Esophagus muscularis mucosa (tissue), 4 donors: ENCODE results near the gene DTX1. TPM values are rescaled to one million over a fixed set of nuclear protein-coding genes. Genes with fewer than 3 reads are reported as not detected.

Source experiments
- DNase-seq: peaks from one replicate; pipeline ENCODE4 v3.0.0-alpha.2; 2017; ENCODE audit errors: extremely low spot score
- H3K27ac ChIP-seq, 4 donors: fragments of 200-600 bp; sonication (generic); replicated peaks in 1 of 4; 1 replicate in 3 of 4; 2 replicates in 1 of 4; pipeline ENCODE4 v1.5.1; 2016 to 2019; ENCODE audit warnings: mild to moderate bottlenecking in 1 of 4
- H3K27me3 ChIP-seq, 4 donors: fragments of 200-600 bp; sonication (generic); one replicate each; pipeline versions ENCODE4 v1.5.1 to v1.6.0; 2016 to 2019
- H3K36me3 ChIP-seq, 4 donors: fragments of 200-600 bp; sonication (generic); one replicate each; pipeline ENCODE4 v1.5.1; 2016 to 2019
- H3K4me1 ChIP-seq, 4 donors: fragments of 200-600 bp; sonication (generic); one replicate each; pipeline ENCODE4 v1.5.1; 2016 to 2019
- H3K4me3 ChIP-seq, 4 donors: fragments of 200-600 bp; sonication (generic); 1 replicate in 2 of 4; 2 replicates in 2 of 4; pipeline ENCODE4 v1.5.1; 2016 to 2019; ENCODE audit warnings: mild to moderate bottlenecking in 4 of 4, moderate library complexity in 1 of 4
- H3K9me3 ChIP-seq, 4 donors: fragments of 200-600 bp; sonication (generic); 1 replicate in 3 of 4; 2 replicates in 1 of 4; pipeline ENCODE4 v1.5.1; 2016 to 2019
- CTCF ChIP-seq, 3 experiments: fragments of 200-600 bp in 2 of 3; fragments of 450-650 bp in 1 of 3; sonication (generic) in 2 of 3; IDR thresholded peaks; one replicate each; pipeline ENCODE4 v1.5.1; 2017 to 2019; ENCODE audit warnings: antibody characterized with exemption in 3 of 3, mild to moderate bottlenecking in 2 of 3, moderate library complexity in 1 of 3
- EP300 ChIP-seq: sonication (generic); formaldehyde crosslinking; IDR thresholded peaks from one replicate; pipeline ENCODE4 v1.6.1; 2017; ENCODE audit warnings: antibody characterized with exemption
- POLR2A ChIP-seq: fragments of 450-650 bp; IDR thresholded peaks from one replicate; pipeline ENCODE4 v1.6.1; 2017; ENCODE audit warnings: antibody characterized with exemption, moderate library complexity, mild to moderate bottlenecking, low read depth
- POLR2AphosphoS5 ChIP-seq, 2 donors: sonication (generic); formaldehyde crosslinking; IDR thresholded peaks; one replicate each; pipeline ENCODE4 v1.6.1; 2017; ENCODE audit warnings: antibody characterized with exemption in 2 of 2
- WGBS: methylation state at CpG from one replicate; pipeline ENCODE4 v1.1.5; 2018; 5-methylcytosine and 5-hydroxymethylcytosine counted together
- intact Hi-C: fragments of 100-400 bp; cut with DNase I; formaldehyde crosslinking; loops from one replicate; pipeline ENCODE4 v1.15.1; 2023
- total RNA-seq, 4 donors: library from RNA; depleted of rRNA; stranded (reverse); fragments of >200 nt; gene quantifications; one replicate each; pipeline versions ENCODE4 v1.1.0 to v1.2.1, GENCODE V29; 2016

The DTX1 gene
- total RNA-seq, 4 donors from 2014 or later: 3.6 to 6.1 (median 4.9) TPM

GRCh38 chr12:113101751-113102150, 45.2 kb downstream of the DTX1 start:
- no peak for DNase-seq
- TF ChIP-seq POLR2AphosphoS5 (IDR thresholded peaks at IDR 0.05) (no peak), POLR2A (no peak), CTCF (IDR thresholded peaks at IDR 0.05) (no peak), EP300 (no peak)
- no peaks in the 10 kb centered on the region for H3K36me3 ChIP-seq
- no peak overlapping the region for H3K4me3 ChIP-seq
- H3K27me3 ChIP-seq: peaks cover 3 to 64% (median 8%) of the 10 kb centered on the region in 4 donors
- no peaks in the 10 kb centered on the region for H3K9me3 ChIP-seq
- intact Hi-C loops: no loop called here
- peaks cover 8 to 22% (median 16%) of the 10 kb centered on the region in 4 donors for H3K4me1 ChIP-seq
- no peak overlapping the region for H3K27ac ChIP-seq
- 69% methylated on average over 8 of the region's 10 CpGs for WGBS

DNA sequence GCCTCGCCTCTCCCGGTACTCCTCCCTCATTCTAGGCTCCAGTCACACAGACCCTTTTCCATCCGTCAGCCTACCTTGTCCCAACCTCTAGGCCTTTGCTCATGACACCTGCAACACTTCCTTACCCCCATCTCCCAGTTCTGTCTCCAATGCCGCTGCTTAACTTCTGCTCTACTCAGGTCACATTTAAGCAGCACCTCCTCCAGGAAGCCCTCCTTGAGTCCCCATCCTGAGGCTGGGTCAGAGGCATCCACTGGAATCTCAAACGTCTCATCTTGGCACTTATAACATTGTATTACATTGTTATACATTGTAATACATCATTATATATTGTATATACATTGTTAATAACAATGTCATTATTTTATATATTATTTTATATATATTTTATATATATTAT, 46.3 kb downstream of the DTX1 start:
- H3K27me3 ChIP-seq: peaks cover 3 to 62% (median 8%) of the 10 kb centered on the region in 4 donors
- intact Hi-C loops: no loop called here
- H3K27ac ChIP-seq: no peak overlapping the region
- no peaks in the 10 kb centered on the region for H3K9me3 ChIP-seq
- H3K4me3 ChIP-seq: no peak overlapping the region
- WGBS: 80% methylated on average over 5 of the region's 5 CpGs
- no peaks in the 10 kb centered on the region for H3K36me3 ChIP-seq
- peaks cover 8 to 18% (median 15%) of the 10 kb centered on the region in 4 donors for H3K4me1 ChIP-seq
- DNase-seq: no peak
- TF ChIP-seq EP300: no peak

GRCh38 chr12:113103756-113104450, 47.4 kb downstream of the DTX1 start:
- no peak overlapping the region for H3K27ac ChIP-seq
- no peaks in the 10 kb centered on the region for H3K9me3 ChIP-seq
- TF ChIP-seq POLR2A (no peak), CTCF (IDR thresholded peaks at IDR 0.05) (no peak), POLR2AphosphoS5 (IDR thresholded peaks at IDR 0.05) (no peak), EP300 (no peak)
- DNase-seq: no peak
- H3K4me3 ChIP-seq: no peak overlapping the region
- H3K36me3 ChIP-seq: no peaks in the 10 kb centered on the region
- WGBS: 10% methylated on average over 13 of the region's 43 CpGs
- peaks cover 0 to 61% (median 8%) of the 10 kb centered on the region in 4 donors for H3K27me3 ChIP-seq
- intact Hi-C loops: no loop called here
- peaks cover 4 to 7% (median 6%) of the 10 kb centered on the region in 4 donors for H3K4me1 ChIP-seq

DNA sequence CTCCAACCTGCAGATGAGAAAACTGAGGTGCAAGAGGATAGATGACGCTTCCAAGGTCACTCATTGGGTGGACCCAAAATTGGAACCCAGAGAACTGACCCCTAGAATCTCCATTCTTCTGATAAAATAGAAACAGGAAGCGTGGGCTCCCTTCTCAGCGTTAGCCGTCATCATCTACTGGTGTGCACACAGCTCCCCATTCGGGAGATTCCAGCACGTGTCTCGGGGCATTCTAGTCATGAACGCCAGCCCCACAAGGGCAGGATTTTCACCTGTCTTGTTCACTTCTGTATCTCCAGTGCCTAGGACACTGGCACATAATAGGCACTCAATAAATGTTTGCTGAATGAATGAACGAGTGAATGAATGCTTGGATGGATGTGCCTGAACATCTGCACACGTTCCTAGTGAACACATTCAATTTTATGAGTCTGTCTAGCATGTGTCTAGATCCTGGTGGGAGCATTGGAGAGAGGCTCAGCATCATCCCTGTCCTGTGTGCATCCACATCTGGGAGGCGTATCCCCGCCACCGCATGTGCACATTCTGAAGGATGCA, 48.5 kb downstream of the DTX1 start:
- TF ChIP-seq EP300: no peak
- Histone ChIP-seq H3K27ac (no peak overlapping the region), H3K4me3 (no peak overlapping the region), H3K4me1 (peaks cover 4 to 7% (median 6%) of the 10 kb centered on the region in 4 donors), H3K9me3 (no peaks in the 10 kb centered on the region), H3K27me3 (peaks cover 0 to 51% (median 8%) of the 10 kb centered on the region in 4 donors), H3K36me3 (no peaks in the 10 kb centered on the region)
- DNase-seq: no peak
- 86% methylated on average over 8 of the region's 13 CpGs for WGBS
- intact Hi-C loops: no loop called here

DNA sequence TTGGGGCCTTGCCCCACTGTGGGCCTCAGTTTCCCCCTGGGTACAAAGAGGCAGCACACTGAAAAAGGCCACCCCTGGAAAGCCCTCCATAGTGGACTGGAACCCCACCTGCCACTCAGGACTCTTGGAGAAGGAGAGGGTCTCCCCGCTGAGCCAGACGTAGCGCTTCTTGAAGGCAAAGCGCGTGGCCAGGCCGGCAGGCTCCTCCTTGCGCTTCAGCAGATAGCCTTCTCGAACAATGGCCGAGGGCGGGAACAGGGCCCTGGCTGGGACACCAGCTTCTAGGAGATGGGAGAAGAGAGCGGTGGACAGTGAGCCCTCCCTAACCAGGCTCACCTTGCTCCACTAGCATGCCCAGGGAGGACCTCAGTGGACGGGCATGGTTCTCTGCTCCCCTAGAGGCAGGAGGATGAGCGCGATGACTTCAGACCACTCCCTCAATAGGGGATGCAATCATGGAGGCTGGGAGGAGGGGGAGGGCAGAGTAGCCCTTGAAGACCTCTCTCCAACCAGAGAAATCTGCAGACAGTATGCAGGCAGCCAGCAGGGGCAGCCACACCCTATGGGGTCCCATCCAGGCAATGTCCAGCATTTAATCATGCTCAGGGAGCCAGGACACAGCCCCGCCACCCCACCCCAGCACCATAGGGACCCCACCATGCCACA, 49.2 kb downstream of the DTX1 start:
- no peaks in the 10 kb centered on the region for H3K36me3 ChIP-seq
- intact Hi-C loops: no loop called here
- DNase-seq: no peak
- no peaks in the 10 kb centered on the region for H3K9me3 ChIP-seq
- no peak overlapping the region for H3K4me3 ChIP-seq
- TF ChIP-seq CTCF (IDR thresholded peaks at IDR 0.05): no peak
- TF ChIP-seq POLR2A: no peak
- TF ChIP-seq POLR2AphosphoS5 (IDR thresholded peaks at IDR 0.05): no peak
- no peak for TF ChIP-seq EP300
- no peak overlapping the region for H3K27ac ChIP-seq
- peaks cover 4 to 7% (median 6%) of the 10 kb centered on the region in 4 donors for H3K4me1 ChIP-seq
- peaks cover 0 to 44% (median 8%) of the 10 kb centered on the region in 4 donors for H3K27me3 ChIP-seq
- whole genome bisulfite sequencing: 81% methylated on average over 15 of the region's 15 CpGs
